Measurements from ENCODE around the gene FOSL2. TPM values are rescaled to one million over a fixed set of nuclear protein-coding genes. Genes with fewer than 3 reads are reported as not detected.

The FOSL2 gene
- total and polyA plus RNA-seq, 2 donors = 6.0 to 37.1 TPM

GRCh38 chr2:28415715-28416114, 23.1 kb downstream of the FOSL2 start:
- Histone ChIP-seq H3K36me3 (ENCODE audit: control insufficient read depth in 2 of 2, insufficient read depth in 2 of 2, low read length in 1 of 2) (peaks cover 2 to 5% of the 10 kb centered on the region in 2 donors), H3K4me3 (ENCODE audit: low read length in 2 of 2) (no peak overlapping the region), H3K27me3 (ENCODE audit: control insufficient read depth in 2 of 2, insufficient read depth in 1 of 2, low read length in 1 of 2) (no peaks in the 10 kb centered on the region), H3K9me3 (ENCODE audit: control insufficient read depth in 2 of 2, insufficient read depth in 1 of 2, low read length in 1 of 2) (no peaks in the 10 kb centered on the region), H3K4me1 (ENCODE audit: control insufficient read depth in 2 of 2, insufficient read depth in 2 of 2, low read length in 2 of 2) (peaks cover 4 to 36% of the 10 kb centered on the region in 2 donors), H3K27ac (ENCODE audit: low read depth in 1 of 2, low read length in 1 of 2) (no peak overlapping the region)
- WGBS = 97% methylated on average over 3 of the region's 3 CpGs
- no peak for DNase-seq (ENCODE audit: low read depth in 6 of 9, low spot score in 9 of 9)

GRCh38 chr2:28419003-28419402, 26.3 kb downstream of the FOSL2 start:
- Histone ChIP-seq H3K4me3 (ENCODE audit: low read length in 2 of 2) (no peak overlapping the region), H3K27me3 (ENCODE audit: control insufficient read depth in 2 of 2, insufficient read depth in 1 of 2, low read length in 1 of 2) (no peaks in the 10 kb centered on the region), H3K4me1 (ENCODE audit: control insufficient read depth in 2 of 2, insufficient read depth in 2 of 2, low read length in 2 of 2) (peaks cover 14 to 21% of the 10 kb centered on the region in 2 donors), H3K9me3 (ENCODE audit: control insufficient read depth in 2 of 2, insufficient read depth in 1 of 2, low read length in 1 of 2) (peaks cover 0 to 5% of the 10 kb centered on the region in 2 donors), H3K27ac (ENCODE audit: low read depth in 1 of 2, low read length in 1 of 2) (no peak overlapping the region), H3K36me3 (ENCODE audit: control insufficient read depth in 2 of 2, insufficient read depth in 2 of 2, low read length in 1 of 2) (no peaks in the 10 kb centered on the region)
- WGBS = 96% methylated on average over 3 of the region's 3 CpGs
- no peak for DNase-seq (ENCODE audit: low read depth in 6 of 9, low spot score in 9 of 9)

- WGBS = 83% methylated on average over 7 of the region's 7 CpGs
- Histone ChIP-seq H3K27ac (ENCODE audit: low read depth in 1 of 2, low read length in 1 of 2) (no peak overlapping the region), H3K36me3 (ENCODE audit: control insufficient read depth in 2 of 2, insufficient read depth in 2 of 2, low read length in 1 of 2) (no peaks in the 10 kb centered on the region), H3K9me3 (ENCODE audit: control insufficient read depth in 2 of 2, insufficient read depth in 1 of 2, low read length in 1 of 2) (peaks cover 0 to 5% of the 10 kb centered on the region in 2 donors), H3K4me1 (ENCODE audit: control insufficient read depth in 2 of 2, insufficient read depth in 2 of 2, low read length in 2 of 2) (peaks cover 21 to 28% of the 10 kb centered on the region in 2 donors), H3K4me3 (ENCODE audit: low read length in 2 of 2) (no peak overlapping the region), H3K27me3 (ENCODE audit: control insufficient read depth in 2 of 2, insufficient read depth in 1 of 2, low read length in 1 of 2) (no peaks in the 10 kb centered on the region)
- DNase-seq (ENCODE audit: low read depth in 6 of 9, low spot score in 9 of 9) = peak in 1 of 9 donors; percentile 20
These were observed 27.0 kb downstream of the FOSL2 start for GRCh38 chr2:28419443-28420270.

GRCh38 chr2:28420722-28421121, 28.1 kb downstream of the FOSL2 start:
- H3K9me3 ChIP-seq (ENCODE audit: control insufficient read depth in 2 of 2, insufficient read depth in 1 of 2, low read length in 1 of 2) = peaks cover 0 to 5% of the 10 kb centered on the region in 2 donors
- no peaks in the 10 kb centered on the region for H3K27me3 ChIP-seq (ENCODE audit: control insufficient read depth in 2 of 2, insufficient read depth in 1 of 2, low read length in 1 of 2)
- 94% methylated on average over 4 of the region's 4 CpGs for WGBS
- peaks cover 21 to 28% of the 10 kb centered on the region in 2 donors for H3K4me1 ChIP-seq (ENCODE audit: control insufficient read depth in 2 of 2, insufficient read depth in 2 of 2, low read length in 2 of 2)
- DNase-seq (ENCODE audit: low read depth in 6 of 9, low spot score in 9 of 9) = no peak
- no peaks in the 10 kb centered on the region for H3K36me3 ChIP-seq (ENCODE audit: control insufficient read depth in 2 of 2, insufficient read depth in 2 of 2, low read length in 1 of 2)
- H3K4me3 ChIP-seq (ENCODE audit: low read length in 2 of 2) = no peak overlapping the region
- H3K27ac ChIP-seq (ENCODE audit: low read depth in 1 of 2, low read length in 1 of 2) = no peak overlapping the region

GRCh38 chr2:28422908-28423741, 30.5 kb downstream of the FOSL2 start:
- Histone ChIP-seq H3K4me3 (ENCODE audit: low read length in 2 of 2) (peak overlapping the region in 1 of 2 donors; percentile 14), H3K9me3 (ENCODE audit: control insufficient read depth in 2 of 2, insufficient read depth in 1 of 2, low read length in 1 of 2) (peaks cover 0 to 5% of the 10 kb centered on the region in 2 donors), H3K27ac (ENCODE audit: low read depth in 1 of 2, low read length in 1 of 2) (peak overlapping the region; percentile 81 to 92), H3K4me1 (ENCODE audit: control insufficient read depth in 2 of 2, insufficient read depth in 2 of 2, low read length in 2 of 2) (peaks cover 21 to 28% of the 10 kb centered on the region in 2 donors), H3K36me3 (ENCODE audit: control insufficient read depth in 2 of 2, insufficient read depth in 2 of 2, low read length in 1 of 2) (no peaks in the 10 kb centered on the region), H3K27me3 (ENCODE audit: control insufficient read depth in 2 of 2, insufficient read depth in 1 of 2, low read length in 1 of 2) (no peaks in the 10 kb centered on the region)
- DNase-seq (ENCODE audit: low read depth in 6 of 9, low spot score in 9 of 9) = peak in 4 of 9 donors; percentile 17 to 68 (median 48)
- 56% methylated on average over 17 of the region's 17 CpGs for WGBS

- Histone ChIP-seq H3K9me3 (ENCODE audit: control insufficient read depth in 2 of 2, insufficient read depth in 1 of 2, low read length in 1 of 2) (peaks cover 0 to 5% of the 10 kb centered on the region in 2 donors), H3K27me3 (ENCODE audit: control insufficient read depth in 2 of 2, insufficient read depth in 1 of 2, low read length in 1 of 2) (no peaks in the 10 kb centered on the region), H3K4me1 (ENCODE audit: control insufficient read depth in 2 of 2, insufficient read depth in 2 of 2, low read length in 2 of 2) (peaks cover 21 to 28% of the 10 kb centered on the region in 2 donors), H3K36me3 (ENCODE audit: control insufficient read depth in 2 of 2, insufficient read depth in 2 of 2, low read length in 1 of 2) (no peaks in the 10 kb centered on the region), H3K4me3 (ENCODE audit: low read length in 2 of 2) (peak overlapping the region in 1 of 2 donors; percentile 14), H3K27ac (ENCODE audit: low read depth in 1 of 2, low read length in 1 of 2) (peak overlapping the region; percentile 81 to 92)
- 26% methylated on average over 7 of the region's 7 CpGs for WGBS
- peak in 7 of 9 donors; percentile 47 to 84 (median 54) for DNase-seq (ENCODE audit: low read depth in 6 of 9, low spot score in 9 of 9)
These were observed 31.4 kb downstream of the FOSL2 start for GRCh38 chr2:28423856-28424605.

GRCh38 chr2:28424799-28425463, 32.3 kb downstream of the FOSL2 start:
- Histone ChIP-seq H3K4me3 (ENCODE audit: low read length in 2 of 2) (no peak overlapping the region), H3K36me3 (ENCODE audit: control insufficient read depth in 2 of 2, insufficient read depth in 2 of 2, low read length in 1 of 2) (no peaks in the 10 kb centered on the region), H3K4me1 (ENCODE audit: control insufficient read depth in 2 of 2, insufficient read depth in 2 of 2, low read length in 2 of 2) (peaks cover 21 to 28% of the 10 kb centered on the region in 2 donors), H3K9me3 (ENCODE audit: control insufficient read depth in 2 of 2, insufficient read depth in 1 of 2, low read length in 1 of 2) (peaks cover 0 to 5% of the 10 kb centered on the region in 2 donors), H3K27me3 (ENCODE audit: control insufficient read depth in 2 of 2, insufficient read depth in 1 of 2, low read length in 1 of 2) (no peaks in the 10 kb centered on the region), H3K27ac (ENCODE audit: low read depth in 1 of 2, low read length in 1 of 2) (no peak overlapping the region)
- DNase-seq (ENCODE audit: low read depth in 6 of 9, low spot score in 9 of 9) = peak in 1 of 9 donors; percentile 61
- WGBS = 18% methylated on average over 2 of the region's 2 CpGs

- Histone ChIP-seq H3K36me3 (ENCODE audit: control insufficient read depth in 2 of 2, insufficient read depth in 2 of 2, low read length in 1 of 2) (no peaks in the 10 kb centered on the region), H3K9me3 (ENCODE audit: control insufficient read depth in 2 of 2, insufficient read depth in 1 of 2, low read length in 1 of 2) (peaks cover 0 to 5% of the 10 kb centered on the region in 2 donors), H3K27ac (ENCODE audit: low read depth in 1 of 2, low read length in 1 of 2) (no peak overlapping the region), H3K4me3 (ENCODE audit: low read length in 2 of 2) (no peak overlapping the region), H3K27me3 (ENCODE audit: control insufficient read depth in 2 of 2, insufficient read depth in 1 of 2, low read length in 1 of 2) (no peaks in the 10 kb centered on the region), H3K4me1 (ENCODE audit: control insufficient read depth in 2 of 2, insufficient read depth in 2 of 2, low read length in 2 of 2) (peaks cover 21 to 29% of the 10 kb centered on the region in 2 donors)
- WGBS = 86% methylated on average over 5 of the region's 5 CpGs
- DNase-seq (ENCODE audit: low read depth in 6 of 9, low spot score in 9 of 9) = no peak
These were observed 32.8 kb downstream of the FOSL2 start for GRCh38 chr2:28425464-28425835.

Data from thymus (tissue), 11 donors.